GM18867 (cell line): ENCODE data around the gene JMJD4.
"Not testable (repeated sequence)": the region's sequence is repeated elsewhere in the genome, so short reads cannot be mapped to it uniquely, and the experiment has no call there.

Experiments
- ATAC-seq: cut with Tn5 transposase; IDR thresholded peaks from one replicate; pipeline ENCODE4 v1.9.1; 2021; ENCODE audit warnings: mild to moderate bottlenecking, moderate library complexity; ENCODE audit not compliant: unreplicated experiment

The JMJD4 gene

DNA sequence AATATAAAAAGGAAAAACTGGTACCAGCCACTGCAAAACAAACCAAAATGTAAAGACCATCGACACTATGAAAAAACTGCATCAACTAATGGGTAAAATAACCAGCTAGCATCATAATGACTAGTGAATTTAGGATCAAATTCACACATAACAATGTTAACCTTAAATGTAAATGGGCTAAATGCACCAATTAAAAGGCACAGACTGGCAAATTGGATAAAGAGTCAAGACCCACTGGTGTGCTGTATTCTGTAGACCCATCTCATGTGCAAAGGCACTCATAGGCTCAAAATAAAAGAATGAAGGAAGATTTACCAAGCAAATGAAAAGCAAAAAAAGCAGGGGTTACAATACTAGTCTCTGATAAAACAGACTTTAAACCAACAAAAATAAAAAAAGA lies 33.5 kb downstream of the JMJD4 start:
- ATAC-seq = not testable (repeated sequence)

DNA sequence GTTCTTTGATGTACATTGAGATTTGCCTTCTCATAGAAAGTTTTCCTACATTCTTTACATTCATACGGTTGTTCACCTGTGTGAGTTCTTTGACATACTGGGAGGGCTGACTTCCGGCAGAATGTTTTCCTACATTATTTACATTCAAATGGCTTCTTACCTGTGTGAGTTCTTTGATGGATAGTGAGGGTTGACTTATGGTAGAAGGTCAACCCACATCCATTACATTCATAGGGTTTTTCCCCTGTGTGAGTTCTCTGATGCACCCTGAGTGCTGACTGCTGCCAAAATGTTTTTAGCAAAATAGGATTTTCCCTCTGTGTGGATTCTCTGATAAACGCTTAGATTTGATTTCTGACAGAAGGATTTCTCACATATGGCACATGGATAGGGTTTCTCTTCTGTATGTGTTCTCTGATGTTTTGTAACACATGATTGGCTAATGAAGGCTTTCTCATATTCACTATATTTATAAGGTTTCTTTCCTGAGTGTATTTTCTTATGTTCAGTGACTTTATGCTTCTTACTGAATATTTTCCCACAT lies 37.7 kb downstream of the JMJD4 start:
- ATAC-seq = no peak

DNA sequence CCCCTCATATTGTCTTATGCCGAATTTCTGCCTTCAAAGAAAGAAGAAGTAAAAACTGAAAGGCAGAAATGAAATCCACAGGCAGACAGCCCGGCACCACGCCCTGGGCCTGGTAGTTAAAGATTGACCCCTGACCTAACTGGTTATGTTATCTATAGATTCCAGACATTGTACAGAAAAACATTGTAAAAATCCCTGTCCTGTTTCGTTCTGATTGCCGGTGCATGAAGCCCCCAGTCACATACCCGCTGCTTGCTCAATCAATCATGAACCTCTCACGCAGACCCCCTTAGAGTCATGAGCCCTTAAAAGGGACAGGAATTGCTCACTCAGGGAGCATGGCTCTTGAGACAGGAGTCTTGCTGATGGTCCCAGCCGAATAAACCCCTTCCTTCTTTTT lies 49.3 kb downstream of the JMJD4 start:
- ATAC-seq = no peak
